H1 (cell line): ENCODE measurements around the gene ARHGAP32. TPM values are rescaled to one million over a fixed set of nuclear protein-coding genes. Genes with fewer than 3 reads are reported as not detected.

Experiments used
- CTCF ChIA-PET: fragments of 300-600 bp; sonication (Branson Sonifier 250); formaldehyde crosslinking; loops from one replicate; lab custom pipeline; 2021; ENCODE audit not compliant: partially characterized antibody; lab: Charles Lee
- POLR2A ChIA-PET: fragments of 300-600 bp; sonication (Branson Sonifier 250); formaldehyde crosslinking; loops from one replicate; lab custom pipeline; 2021; ENCODE audit warnings: inconsistent platforms; ENCODE audit not compliant: partially characterized antibody; lab: Charles Lee
- DNase-seq, 2 experiments: peaks; one replicate each; pipeline versions ENCODE4 v3.0.0 to v3.0.0-alpha.2; 2010 to 2022; ENCODE audit warnings: low spot score in 2 of 2, low read depth in 1 of 2, mixed read lengths in 1 of 2
- FAIRE-seq: peaks from 2 replicates; lab custom pipeline; 2011; peaks lifted over from hg19 to GRCh38; lab: Jason Lieb, UNC
- H2AFZ ChIP-seq: 2 replicates; pipeline ENCODE4 v1.8.1; 2012; ENCODE audit warnings: low read length, inconsistent platforms
- H2AK5ac ChIP-seq: 2 replicates; pipeline ENCODE4 v1.6.1; 2013; ENCODE audit warnings: low read depth, low read length
- H2BK120ac ChIP-seq: replicated peaks from 2 replicates; pipeline ENCODE3; 2013; ENCODE audit warnings: low read depth, low read length, inconsistent platforms
- H2BK12ac ChIP-seq: 2 replicates; pipeline ENCODE4 v1.6.1; 2013; ENCODE audit warnings: low read depth, low read length
- H2BK15ac ChIP-seq: 2 replicates; pipeline ENCODE4 v1.6.1; 2013; ENCODE audit warnings: low read length
- H2BK20ac ChIP-seq: 2 replicates; pipeline ENCODE4 v1.6.1; 2013; ENCODE audit warnings: low read length
- H2BK5ac ChIP-seq: 2 replicates; pipeline ENCODE4 v1.6.1; 2013; ENCODE audit warnings: low read depth, low read length
- H3K14ac ChIP-seq: 2 replicates; pipeline ENCODE4 v1.6.1; 2013; ENCODE audit warnings: inconsistent platforms; ENCODE audit not compliant: insufficient read length
- H3K18ac ChIP-seq: 2 replicates; pipeline ENCODE4 v1.6.1; 2013; ENCODE audit warnings: low read length; ENCODE audit errors: extremely low read depth
- H3K23ac ChIP-seq: 2 replicates; pipeline ENCODE4 v1.6.1; 2013; ENCODE audit warnings: inconsistent platforms; ENCODE audit not compliant: insufficient read length
- H3K23me2 ChIP-seq: 2 replicates; pipeline ENCODE4 v1.6.1; 2013; ENCODE audit warnings: low read depth, low read length
- H3K27ac ChIP-seq: 2 replicates; pipeline ENCODE4 v1.6.1; 2011; ENCODE audit warnings: low read depth, low read length, inconsistent platforms
- H3K27me3 ChIP-seq, 4 experiments: replicated peaks in 1 of 4; 1 replicate in 1 of 4; 2 replicates in 3 of 4; pipeline versions ENCODE4 v1.6.1 to v1.8.1; 2011 to 2013; ENCODE audit warnings: low read length in 3 of 4, mild to moderate bottlenecking in 3 of 4, inconsistent platforms in 2 of 4, mixed read lengths in 2 of 4, moderate library complexity in 1 of 4; ENCODE audit not compliant: control insufficient read depth in 3 of 4, insufficient read depth in 3 of 4; ENCODE audit errors: extremely low read depth in 1 of 4
- H3K36me3 ChIP-seq, 4 experiments: 2 replicates each; pipeline versions ENCODE4 v1.6.1 to v1.8.1; 2011 to 2013; ENCODE audit warnings: mild to moderate bottlenecking in 4 of 4, low read length in 3 of 4, moderate library complexity in 2 of 4, control low read depth in 1 of 4, inconsistent platforms in 1 of 4; ENCODE audit not compliant: insufficient read depth in 4 of 4, control insufficient read depth in 2 of 4
- H3K4ac ChIP-seq: replicated peaks from 2 replicates; pipeline ENCODE3; 2013; ENCODE audit warnings: low read length, low read depth, mixed read lengths, inconsistent platforms; ENCODE audit not compliant: insufficient read length
- H3K4me1 ChIP-seq, 4 experiments: replicated peaks in 1 of 4; 1 replicate in 1 of 4; 2 replicates in 3 of 4; pipeline versions ENCODE4 v1.6.1 to v1.8.1; 2011 to 2013; ENCODE audit warnings: low read length in 3 of 4, inconsistent platforms in 2 of 4, mixed read lengths in 1 of 4; ENCODE audit not compliant: insufficient read depth in 4 of 4, control insufficient read depth in 3 of 4
- H3K4me2 ChIP-seq, 2 experiments: 2 replicates each; pipeline versions ENCODE4 v1.6.1 to v1.8.1; 2011 to 2013; ENCODE audit warnings: low read depth in 2 of 2, low read length in 2 of 2, control low read depth in 1 of 2, inconsistent platforms in 1 of 2, mild to moderate bottlenecking in 1 of 2; ENCODE audit not compliant: insufficient read depth in 1 of 2
- H3K4me3 ChIP-seq, 4 experiments: fragments of 200-600, 300-600 bp in 1 of 4; sonication (generic), shearing (Covaris generic), sonication (Bioruptor Twin) in 1 of 4; 2 replicates each; pipeline versions ENCODE4 v1.5.1 to v1.8.1; 2011 to 2016; ENCODE audit warnings: low read length in 4 of 4, low read depth in 3 of 4, control low read depth in 2 of 4, inconsistent platforms in 2 of 4, mild to moderate bottlenecking in 2 of 4, mixed read lengths in 1 of 4, moderate library complexity in 1 of 4; ENCODE audit not compliant: insufficient read depth in 2 of 4; ENCODE audit errors: extremely low read depth in 1 of 4
- H3K56ac ChIP-seq: replicated peaks from 2 replicates; pipeline ENCODE3; 2013; ENCODE audit warnings: low read depth, mild to moderate bottlenecking, mixed read lengths, low read length, inconsistent platforms; ENCODE audit not compliant: insufficient read length
- H3K79me1 ChIP-seq: 2 replicates; pipeline ENCODE4 v1.6.1; 2013; ENCODE audit warnings: low read depth, low read length, control low read depth
- H3K79me2 ChIP-seq, 2 experiments: 2 replicates each; pipeline versions ENCODE4 v1.6.1 to v1.8.1; 2012 to 2013; ENCODE audit warnings: low read length in 2 of 2, mild to moderate bottlenecking in 2 of 2, inconsistent platforms in 1 of 2; ENCODE audit not compliant: insufficient read depth in 2 of 2, control insufficient read depth in 1 of 2
- H3K9ac ChIP-seq, 4 experiments: replicated peaks in 1 of 4; 1 replicate in 1 of 4; 2 replicates in 3 of 4; pipeline versions ENCODE4 v1.6.1 to v1.8.1; 2011 to 2013; ENCODE audit warnings: low read depth in 3 of 4, low read length in 3 of 4, control low read depth in 2 of 4, mild to moderate bottlenecking in 2 of 4, moderate library complexity in 2 of 4, inconsistent platforms in 1 of 4; ENCODE audit errors: extremely low read depth in 1 of 4
- H3K9me3 ChIP-seq, 2 experiments: 2 replicates each; pipeline versions ENCODE4 v1.6.1 to v1.8.1; 2012 to 2013; ENCODE audit warnings: mild to moderate bottlenecking in 2 of 2, moderate library complexity in 2 of 2, control low read depth in 1 of 2, inconsistent platforms in 1 of 2, low read depth in 1 of 2, low read length in 1 of 2, mixed read lengths in 1 of 2; ENCODE audit not compliant: insufficient read depth in 2 of 2
- H4K20me1 ChIP-seq, 2 experiments: replicated peaks in 1 of 2; 2 replicates each; pipeline versions ENCODE3 to v1.8.1; 2011 to 2013; ENCODE audit warnings: inconsistent platforms in 2 of 2, low read length in 2 of 2, mild to moderate bottlenecking in 1 of 2; ENCODE audit not compliant: insufficient read depth in 2 of 2, control insufficient read depth in 1 of 2
- H4K5ac ChIP-seq: 2 replicates; pipeline ENCODE4 v1.6.1; 2013; ENCODE audit warnings: low read length, low read depth, mixed read lengths, inconsistent platforms; ENCODE audit not compliant: insufficient read length
- H4K8ac ChIP-seq: 2 replicates; pipeline ENCODE4 v1.8.0; 2013; ENCODE audit warnings: mild to moderate bottlenecking, moderate library complexity, low read length, inconsistent platforms; ENCODE audit not compliant: insufficient read depth; ENCODE audit errors: extremely low read depth
- H4K91ac ChIP-seq: replicated peaks from 2 replicates; pipeline ENCODE3; 2013; ENCODE audit warnings: low read length, mixed read lengths, inconsistent platforms; ENCODE audit not compliant: insufficient read length
- BCL11A ChIP-seq, 2 experiments: IDR thresholded peaks; one replicate each; pipeline ENCODE4 v1.6.1; 2011; ENCODE audit warnings: low read depth in 2 of 2, low read length in 2 of 2, mild to moderate bottlenecking in 2 of 2
- EP300 ChIP-seq, 2 experiments: IDR thresholded peaks; 1 replicate in 1 of 2; 2 replicates in 1 of 2; pipeline ENCODE4 v1.6.1; 2011 to 2012; ENCODE audit warnings: low read depth in 2 of 2, low read length in 2 of 2, mild to moderate bottlenecking in 2 of 2, borderline replicate concordance in 1 of 2, inconsistent platforms in 1 of 2, moderate library complexity in 1 of 2
- GTF2F1 ChIP-seq: IDR thresholded peaks from 2 replicates; pipeline ENCODE4 v1.6.1; 2012; ENCODE audit warnings: low read depth, low read length, improper control_type of control experiment, borderline replicate concordance
- HDAC6 ChIP-seq: IDR thresholded peaks from one replicate; pipeline ENCODE4 v1.7.1; 2012; ENCODE audit warnings: low read depth, mild to moderate bottlenecking, inconsistent platforms, low read length, moderate library complexity
- JUN ChIP-seq: IDR thresholded peaks from 2 replicates; pipeline ENCODE4 v1.6.1; 2011; ENCODE audit warnings: low read depth, mild to moderate bottlenecking, improper control_type of control experiment, low read length
- RAD21 ChIP-seq, 2 experiments: IDR thresholded peaks in 1 of 2; conservative IDR thresholded peaks in 1 of 2; 2 replicates each; pipeline ENCODE4 v1.6.1; 2011; ENCODE audit warnings: low read depth in 2 of 2, low read length in 2 of 2, improper control_type of control experiment in 1 of 2, inconsistent platforms in 1 of 2, mild to moderate bottlenecking in 1 of 2, moderate library complexity in 1 of 2
- SP2 ChIP-seq: IDR thresholded peaks from 2 replicates; pipeline ENCODE4 v1.6.1; 2012; ENCODE audit warnings: mild to moderate bottlenecking, low read length, inconsistent platforms
- SP4 ChIP-seq: IDR thresholded peaks from 2 replicates; pipeline ENCODE4 v1.6.1; 2012; ENCODE audit warnings: low read length, inconsistent platforms
- TAF1 ChIP-seq: IDR thresholded peaks from 2 replicates; pipeline ENCODE4 v1.6.1; 2011; ENCODE audit warnings: mild to moderate bottlenecking, low read depth, low read length
- TBP ChIP-seq: IDR thresholded peaks from 2 replicates; pipeline ENCODE4 v1.6.1; 2011; ENCODE audit warnings: low read depth, low read length, improper control_type of control experiment
- WGBS, 2 experiments: shearing (Covaris generic) in 1 of 2; methylation state at CpG; one replicate each; pipeline versions ENCODE4 v1.1.6 to v1.1.7; 2013 to 2015; ENCODE audit warnings: low lambda C conversion rate in 2 of 2, mixed read lengths in 2 of 2, inconsistent platforms in 1 of 2, low coverage in 1 of 2, missing lambda C conversion rate in 1 of 2; ENCODE audit not compliant: insufficient replicate concordance in 2 of 2, insufficient coverage in 1 of 2, insufficient read length in 1 of 2; ENCODE audit errors: extremely low coverage in 1 of 2, missing lambda C conversion rate in 1 of 2; 5-methylcytosine and 5-hydroxymethylcytosine counted together
- polyA plus RNA-seq, 7 experiments: library from polyadenylated mRNA; depleted of rRNA in 3 of 7; stranded (reverse) in 5 of 7; unstranded in 2 of 7; fragments of >200 nt in 5 of 7; fragments of 200-250 nt in 2 of 7; gene quantifications; 1 replicate in 5 of 7; 2 replicates in 1 of 7; 4 replicates in 1 of 7; pipeline versions ENCODE4 v1.2.1 to v1.2.3, GENCODE V29; 2011 to 2013; ENCODE audit warnings: missing spikeins in 2 of 7, mixed read lengths in 2 of 7
- total RNA-seq: library from RNA; stranded (reverse); fragmentation: NEBNext Ultra II Directional; extraction: Animal tissue kit (Norgen Biotek cat#: 25700); gene quantifications from 2 replicates; pipeline ENCODE4 v1.2.1, GENCODE V29; 2021
- TF ChIP-seq, protein P1 (sequence below): IDR thresholded peaks from 2 replicates; pipeline ENCODE4 v1.6.1; 2012; ENCODE audit warnings: inconsistent platforms

Gene ARHGAP32
- total and polyA plus RNA-seq, 2 of the 8 experiments (the other 6 are each of a cell fraction or from before 2014, with no cell fraction given), result 13.7 to 30.0 TPM

DNA sequence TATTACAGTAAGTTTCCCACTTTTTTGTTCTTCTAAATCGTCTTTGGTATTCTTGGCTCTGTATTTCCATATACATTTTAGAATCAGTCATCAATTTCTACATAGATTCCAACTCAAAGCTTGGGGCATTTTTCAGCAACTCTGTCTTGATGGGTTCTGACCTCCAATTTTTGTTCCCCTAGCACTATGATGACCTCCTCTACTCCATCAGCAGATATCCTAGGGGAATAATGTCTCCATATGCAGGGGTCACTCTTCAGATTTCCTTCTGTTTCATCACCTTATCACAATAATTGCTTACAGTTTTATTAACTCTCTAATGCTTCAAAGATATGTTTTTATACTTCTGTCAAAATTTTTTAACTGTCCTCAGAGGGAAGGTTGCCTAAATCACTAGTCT is 158.1 kb downstream of the ARHGAP32 start:
- Histone ChIP-seq H2BK120ac (no peak overlapping the region), H2AK5ac (no peak overlapping the region), H3K9ac (no peak overlapping the region), H4K8ac (no peak overlapping the region), H3K4me3 (no peak overlapping the region), H4K5ac (no peak overlapping the region), H3K27me3 (no peaks in the 10 kb centered on the region), H3K56ac (no peak overlapping the region), H3K79me1 (no peaks in the 10 kb centered on the region), H3K9me3 (peaks cover 0 to 3% of the 10 kb centered on the region in 2 experiments; a peak in 1 of 4 replicates), H4K20me1 (no peaks in the 10 kb centered on the region), H3K4me2 (no peak overlapping the region), H3K27ac (no peak overlapping the region)
- no peak for DNase-seq
- WGBS, 2 experiments, result 89% methylated on average over 1 of the region's 1 CpG; no CpG with 5 or more reads in 1 of the 2 experiments
- ChIA-PET CTCF (no interaction called here), POLR2A (no interaction called here)
- TF ChIP-seq SP4 (no peak), TBP (no peak), HDAC6 (no peak), GTF2F1 (no peak), TAF1 (no peak), EP300 (IDR thresholded peaks at IDR 0.05; ENCODE audit: borderline replicate concordance in 1 of 2, low read depth in 2 of 2, low read length in 2 of 2) (no peak), SP2 (no peak), JUN (no peak), BCL11A (IDR thresholded peaks at IDR 0.05; ENCODE audit: low read depth in 2 of 2, low read length in 2 of 2) (no peak), RAD21 (IDR thresholded peaks at IDR 0.05 in 1 of 2, conservative IDR thresholded peaks at IDR 0.05 in 1 of 2; ENCODE audit: low read depth in 2 of 2, low read length in 2 of 2) (no peak)
- TF ChIP-seq, protein P1, sequence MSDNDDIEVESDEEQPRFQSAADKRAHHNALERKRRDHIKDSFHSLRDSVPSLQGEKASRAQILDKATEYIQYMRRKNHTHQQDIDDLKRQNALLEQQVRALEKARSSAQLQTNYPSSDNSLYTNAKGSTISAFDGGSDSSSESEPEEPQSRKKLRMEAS, result no peak
- TF ChIP-seq, all 59 proteins: peak for 0
- FAIRE-seq, result no peak
- no peaks in the 10 kb centered on the region for H3K23me2 ChIP-seq
- H3K4ac ChIP-seq, result no peak overlapping the region
- no peaks in the 10 kb centered on the region; a peak in 2 of 8 replicates for H3K36me3 ChIP-seq
- H3K14ac ChIP-seq, result no peak overlapping the region
- H3K18ac ChIP-seq, result no peak overlapping the region
- no peaks in the 10 kb centered on the region for H3K4me1 ChIP-seq
- H2AFZ ChIP-seq, result no peak overlapping the region
- no peak overlapping the region for H2BK20ac ChIP-seq
- H4K91ac ChIP-seq, result no peak overlapping the region
- no peak overlapping the region for H3K23ac ChIP-seq
- no peak overlapping the region for H2BK5ac ChIP-seq
- H2BK15ac ChIP-seq, result no peak overlapping the region
- H3K79me2 ChIP-seq, result no peaks in the 10 kb centered on the region
- H2BK12ac ChIP-seq, result no peak overlapping the region
